Neural cell (in vitro differentiated cells): ENCODE data around the gene RAB7B. TPM values are rescaled to one million over a fixed set of nuclear protein-coding genes. Genes with fewer than 3 reads are reported as not detected.

Experiments used
- H2AFZ ChIP-seq: fragments of 200-600, 300-800 bp; sonication (generic), shearing (Covaris generic); 2 replicates; pipeline ENCODE4 v1.6.0; 2014; ENCODE audit warnings: low read depth, mild to moderate bottlenecking, antibody characterized with exemption, low read length, moderate library complexity
- H3F3A ChIP-seq: fragments of 200-600 bp; shearing (Covaris generic); 2 replicates; pipeline ENCODE4 v1.6.1; 2016; ENCODE audit warnings: mild to moderate bottlenecking, moderate library complexity, mixed read lengths, antibody characterized with exemption, low read length; ENCODE audit not compliant: insufficient read depth, poor library complexity, severe bottlenecking
- H3K27ac ChIP-seq: fragments of 200-600, 300-800 bp; sonication (generic), shearing (Covaris generic); 2 replicates; pipeline ENCODE4 v1.5.1; 2014; ENCODE audit warnings: mild to moderate bottlenecking, low read length, moderate library complexity
- H3K27me3 ChIP-seq: fragments of 300-800, 200-600 bp; sonication (generic), shearing (Covaris generic); 2 replicates; pipeline ENCODE4 v1.6.0; 2014; ENCODE audit warnings: mild to moderate bottlenecking, low read depth, low read length, moderate library complexity; ENCODE audit not compliant: insufficient read depth
- H3K36me3 ChIP-seq: fragments of 300-800, 200-600 bp; sonication (generic), shearing (Covaris generic); 2 replicates; pipeline ENCODE4 v1.5.1; 2014; ENCODE audit warnings: mild to moderate bottlenecking, antibody characterized with exemption, low read length, moderate library complexity; ENCODE audit not compliant: insufficient read depth
- H3K4me2 ChIP-seq: fragments of 300-800, 200-600 bp; sonication (generic), shearing (Covaris generic); 2 replicates; pipeline ENCODE4 v1.6.0; 2014; ENCODE audit warnings: mild to moderate bottlenecking, low read length
- H3K4me3 ChIP-seq: fragments of 300-800, 200-600 bp; sonication (generic), shearing (Covaris generic); 2 replicates; pipeline ENCODE4 v1.5.1; 2014; ENCODE audit warnings: mild to moderate bottlenecking, low read length, moderate library complexity
- H3K79me2 ChIP-seq: fragments of 200-600 bp; shearing (Covaris generic); replicated peaks from 2 replicates; pipeline ENCODE4 v1.6.0; 2014; ENCODE audit warnings: mild to moderate bottlenecking, low read length, moderate library complexity; ENCODE audit not compliant: insufficient read depth
- H3K9ac ChIP-seq: fragments of 300-800, 200-600 bp; sonication (generic), shearing (Covaris generic); 2 replicates; pipeline ENCODE4 v1.6.1; 2016; ENCODE audit warnings: mild to moderate bottlenecking, low read length, mixed read lengths
- H3K9me2 ChIP-seq: fragments of 200-600 bp; shearing (Covaris generic); 2 replicates; pipeline ENCODE4 v1.6.1; 2016; ENCODE audit warnings: mild to moderate bottlenecking, low read length, mixed read lengths; ENCODE audit not compliant: insufficient read depth
- H3K9me3 ChIP-seq: fragments of 200-600, 300-800 bp; sonication (generic), shearing (Covaris generic); 2 replicates; pipeline ENCODE4 v1.6.1; 2016; ENCODE audit warnings: mild to moderate bottlenecking, mixed run types, low read length, moderate library complexity, mixed read lengths
- H4K20me1 ChIP-seq: fragments of 200-600 bp; shearing (Covaris generic); 2 replicates; pipeline ENCODE4 v1.6.1; 2016; ENCODE audit warnings: mild to moderate bottlenecking, mixed run types; ENCODE audit not compliant: insufficient read depth
- EP300 ChIP-seq: fragments of 450-650 bp; conservative IDR thresholded peaks from 2 replicates; pipeline ENCODE4 v1.6.1; 2014; ENCODE audit warnings: antibody characterized with exemption, mild to moderate bottlenecking, moderate library complexity; ENCODE audit not compliant: poor library complexity, severe bottlenecking
- EZH2 ChIP-seq: fragments of 200-600, 300-800 bp; shearing (Covaris generic), sonication (generic); IDR thresholded peaks from 2 replicates; pipeline ENCODE4 v1.6.1; 2014; ENCODE audit warnings: antibody characterized with exemption, low read length, borderline replicate concordance, mild to moderate bottlenecking; ENCODE audit not compliant: insufficient read depth, poor library complexity, severe bottlenecking
- MXI1 ChIP-seq: fragments of 450-650 bp; conservative IDR thresholded peaks from 2 replicates; pipeline ENCODE4 v1.6.1; 2014; ENCODE audit warnings: antibody characterized with exemption, mild to moderate bottlenecking; ENCODE audit not compliant: poor library complexity, severe bottlenecking
- POLR2AphosphoS5 ChIP-seq: IDR thresholded peaks from 2 replicates; pipeline ENCODE4 v1.6.1; 2012
- RAD21 ChIP-seq: fragments of 450-650 bp; conservative IDR thresholded peaks from 2 replicates; pipeline ENCODE4 v1.6.1; 2014; ENCODE audit warnings: antibody characterized with exemption, mild to moderate bottlenecking, moderate library complexity
- SMC3 ChIP-seq: fragments of 450-650 bp; conservative IDR thresholded peaks from 2 replicates; pipeline ENCODE4 v1.6.1; 2014; ENCODE audit warnings: antibody characterized with exemption, mild to moderate bottlenecking, moderate library complexity; ENCODE audit not compliant: poor library complexity
- TAF1 ChIP-seq: IDR thresholded peaks from 2 replicates; pipeline ENCODE4 v1.6.1; 2012; ENCODE audit warnings: low read depth
- polyA plus RNA-seq: library from polyadenylated mRNA; depleted of rRNA; stranded (reverse); fragments of >200 nt; gene quantifications from 2 replicates; pipeline ENCODE4 v1.2.3, GENCODE V29; 2014
- TF ChIP-seq, protein P1 (sequence below): IDR thresholded peaks from 2 replicates; pipeline ENCODE4 v1.6.1; 2012; ENCODE audit warnings: borderline replicate concordance
- TF ChIP-seq, protein P2 (sequence below): fragments of 450-650 bp; IDR thresholded peaks from 2 replicates; pipeline ENCODE4 v1.5.1; 2014; ENCODE audit warnings: antibody characterized with exemption, mild to moderate bottlenecking, moderate library complexity; ENCODE audit not compliant: poor library complexity, severe bottlenecking

The RAB7B gene
- polyA plus RNA-seq, 1 donor from 2014 or later, result not detected

DNA sequence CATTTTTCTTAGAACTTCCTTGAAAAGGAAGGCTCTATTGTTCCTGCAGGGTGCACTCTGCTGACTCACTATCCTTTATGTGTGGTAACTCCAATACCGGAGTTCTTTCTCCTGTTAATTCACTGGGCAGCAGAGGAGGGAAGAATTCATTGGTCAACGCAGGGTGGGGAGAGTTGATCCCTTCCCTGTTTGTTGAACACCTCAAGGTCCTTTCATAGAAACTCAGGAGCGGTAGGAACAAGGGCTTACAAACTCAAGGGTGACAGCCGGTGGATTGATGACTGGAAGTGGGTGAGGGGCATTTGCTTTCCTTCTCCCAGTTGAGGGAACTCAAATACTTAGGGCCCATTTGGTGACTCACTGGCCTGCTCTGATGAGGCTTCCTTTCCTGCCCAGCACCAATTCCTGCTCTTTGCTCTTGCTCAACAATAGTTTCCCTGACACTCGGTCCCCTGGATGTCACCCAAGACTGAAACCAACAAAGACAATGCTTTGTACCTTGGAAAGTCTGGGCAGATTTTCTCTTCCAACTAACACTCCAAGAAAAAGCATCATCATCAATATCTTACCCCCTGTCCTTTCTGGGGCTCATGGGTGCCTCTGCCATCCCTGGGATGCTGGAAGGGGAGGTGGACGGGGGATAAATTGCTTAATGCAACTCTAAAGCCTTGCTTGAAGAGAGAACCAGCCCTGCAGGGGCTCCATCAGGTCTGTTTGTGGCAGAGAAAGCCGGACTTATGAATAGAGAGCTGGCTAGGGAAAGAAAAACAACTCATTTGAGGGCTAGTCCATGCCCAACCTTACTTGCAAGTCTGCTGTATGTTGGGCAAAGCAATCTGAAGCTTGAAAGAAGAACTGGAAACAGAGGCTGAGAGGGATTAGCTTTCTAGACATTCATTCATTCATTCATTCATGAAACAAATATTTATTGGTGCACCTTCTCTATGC is 69.2 kb downstream of the RAB7B start:
- no peak overlapping the region for H3K27ac ChIP-seq
- H3K27me3 ChIP-seq, result no peaks in the 10 kb centered on the region
- no peaks in the 10 kb centered on the region for H3F3A ChIP-seq
- H3K9ac ChIP-seq, result no peak overlapping the region
- H3K9me3 ChIP-seq, result no peaks in the 10 kb centered on the region
- H3K36me3 ChIP-seq, result no peaks in the 10 kb centered on the region
- no peaks in the 10 kb centered on the region for H4K20me1 ChIP-seq
- no peak overlapping the region for H3K4me3 ChIP-seq
- H3K9me2 ChIP-seq, result no peaks in the 10 kb centered on the region
- TF ChIP-seq SMC3 (no peak), TAF1 (no peak), EZH2 (no peak), EP300 (no peak), POLR2AphosphoS5 (no peak), RAD21 (no peak)
- TF ChIP-seq, protein P1, sequence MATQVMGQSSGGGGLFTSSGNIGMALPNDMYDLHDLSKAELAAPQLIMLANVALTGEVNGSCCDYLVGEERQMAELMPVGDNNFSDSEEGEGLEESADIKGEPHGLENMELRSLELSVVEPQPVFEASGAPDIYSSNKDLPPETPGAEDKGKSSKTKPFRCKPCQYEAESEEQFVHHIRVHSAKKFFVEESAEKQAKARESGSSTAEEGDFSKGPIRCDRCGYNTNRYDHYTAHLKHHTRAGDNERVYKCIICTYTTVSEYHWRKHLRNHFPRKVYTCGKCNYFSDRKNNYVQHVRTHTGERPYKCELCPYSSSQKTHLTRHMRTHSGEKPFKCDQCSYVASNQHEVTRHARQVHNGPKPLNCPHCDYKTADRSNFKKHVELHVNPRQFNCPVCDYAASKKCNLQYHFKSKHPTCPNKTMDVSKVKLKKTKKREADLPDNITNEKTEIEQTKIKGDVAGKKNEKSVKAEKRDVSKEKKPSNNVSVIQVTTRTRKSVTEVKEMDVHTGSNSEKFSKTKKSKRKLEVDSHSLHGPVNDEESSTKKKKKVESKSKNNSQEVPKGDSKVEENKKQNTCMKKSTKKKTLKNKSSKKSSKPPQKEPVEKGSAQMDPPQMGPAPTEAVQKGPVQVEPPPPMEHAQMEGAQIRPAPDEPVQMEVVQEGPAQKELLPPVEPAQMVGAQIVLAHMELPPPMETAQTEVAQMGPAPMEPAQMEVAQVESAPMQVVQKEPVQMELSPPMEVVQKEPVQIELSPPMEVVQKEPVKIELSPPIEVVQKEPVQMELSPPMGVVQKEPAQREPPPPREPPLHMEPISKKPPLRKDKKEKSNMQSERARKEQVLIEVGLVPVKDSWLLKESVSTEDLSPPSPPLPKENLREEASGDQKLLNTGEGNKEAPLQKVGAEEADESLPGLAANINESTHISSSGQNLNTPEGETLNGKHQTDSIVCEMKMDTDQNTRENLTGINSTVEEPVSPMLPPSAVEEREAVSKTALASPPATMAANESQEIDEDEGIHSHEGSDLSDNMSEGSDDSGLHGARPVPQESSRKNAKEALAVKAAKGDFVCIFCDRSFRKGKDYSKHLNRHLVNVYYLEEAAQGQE, result no peak
- TF ChIP-seq, protein P2, sequence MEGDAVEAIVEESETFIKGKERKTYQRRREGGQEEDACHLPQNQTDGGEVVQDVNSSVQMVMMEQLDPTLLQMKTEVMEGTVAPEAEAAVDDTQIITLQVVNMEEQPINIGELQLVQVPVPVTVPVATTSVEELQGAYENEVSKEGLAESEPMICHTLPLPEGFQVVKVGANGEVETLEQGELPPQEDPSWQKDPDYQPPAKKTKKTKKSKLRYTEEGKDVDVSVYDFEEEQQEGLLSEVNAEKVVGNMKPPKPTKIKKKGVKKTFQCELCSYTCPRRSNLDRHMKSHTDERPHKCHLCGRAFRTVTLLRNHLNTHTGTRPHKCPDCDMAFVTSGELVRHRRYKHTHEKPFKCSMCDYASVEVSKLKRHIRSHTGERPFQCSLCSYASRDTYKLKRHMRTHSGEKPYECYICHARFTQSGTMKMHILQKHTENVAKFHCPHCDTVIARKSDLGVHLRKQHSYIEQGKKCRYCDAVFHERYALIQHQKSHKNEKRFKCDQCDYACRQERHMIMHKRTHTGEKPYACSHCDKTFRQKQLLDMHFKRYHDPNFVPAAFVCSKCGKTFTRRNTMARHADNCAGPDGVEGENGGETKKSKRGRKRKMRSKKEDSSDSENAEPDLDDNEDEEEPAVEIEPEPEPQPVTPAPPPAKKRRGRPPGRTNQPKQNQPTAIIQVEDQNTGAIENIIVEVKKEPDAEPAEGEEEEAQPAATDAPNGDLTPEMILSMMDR, result no peak
- H2AFZ ChIP-seq, result no peak overlapping the region
- no peaks in the 10 kb centered on the region for H3K79me2 ChIP-seq
- no peak overlapping the region for H3K4me2 ChIP-seq

DNA sequence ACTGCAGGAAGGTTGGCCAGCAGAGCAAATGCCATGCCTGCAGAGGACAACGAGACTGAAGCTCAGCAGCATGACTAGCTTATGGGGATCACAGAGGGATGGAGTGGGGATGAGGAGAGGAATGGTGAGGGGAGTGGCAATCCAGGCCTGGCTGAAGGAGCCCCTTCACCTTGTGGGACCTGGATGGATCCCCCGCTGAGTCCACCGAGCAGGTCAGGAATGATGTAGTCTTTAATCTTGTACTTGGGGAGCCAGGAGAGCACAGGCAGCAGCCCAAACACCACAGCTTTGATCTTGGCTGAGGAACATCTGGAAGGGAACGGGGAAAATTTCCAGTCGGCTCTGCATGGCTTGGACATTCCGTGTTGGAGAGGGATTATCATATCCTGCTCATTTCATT is 70.4 kb downstream of the RAB7B start:
- Histone ChIP-seq H4K20me1 (no peaks in the 10 kb centered on the region), H3K27me3 (no peaks in the 10 kb centered on the region), H3K9me2 (no peaks in the 10 kb centered on the region), H3F3A (no peaks in the 10 kb centered on the region), H3K79me2 (no peaks in the 10 kb centered on the region), H3K4me2 (no peak overlapping the region), H3K27ac (no peak overlapping the region), H3K9me3 (no peaks in the 10 kb centered on the region), H3K9ac (no peak overlapping the region), H3K4me3 (no peak overlapping the region), H3K36me3 (no peaks in the 10 kb centered on the region), H2AFZ (no peak overlapping the region)
- TF ChIP-seq MXI1 (no peak), EP300 (no peak), SMC3 (no peak), RAD21 (no peak), POLR2AphosphoS5 (no peak), TAF1 (no peak), EZH2 (no peak)
- TF ChIP-seq, protein P1, result no peak
- TF ChIP-seq, protein P2, result no peak
